NCI-H1105 treated with DMSO at 0.1 percent for 48 hours (cell line): ENCODE data around the gene METTL5.
"Not testable (repeated sequence)": the region's sequence is repeated elsewhere in the genome, so short reads cannot be mapped to it uniquely, and the experiment has no call there.

Experiments used
- DNase-seq: peaks from one replicate; lab custom pipeline; 2025; lab: John Stamatoyannopoulos, UW

The METTL5 gene

DNA sequence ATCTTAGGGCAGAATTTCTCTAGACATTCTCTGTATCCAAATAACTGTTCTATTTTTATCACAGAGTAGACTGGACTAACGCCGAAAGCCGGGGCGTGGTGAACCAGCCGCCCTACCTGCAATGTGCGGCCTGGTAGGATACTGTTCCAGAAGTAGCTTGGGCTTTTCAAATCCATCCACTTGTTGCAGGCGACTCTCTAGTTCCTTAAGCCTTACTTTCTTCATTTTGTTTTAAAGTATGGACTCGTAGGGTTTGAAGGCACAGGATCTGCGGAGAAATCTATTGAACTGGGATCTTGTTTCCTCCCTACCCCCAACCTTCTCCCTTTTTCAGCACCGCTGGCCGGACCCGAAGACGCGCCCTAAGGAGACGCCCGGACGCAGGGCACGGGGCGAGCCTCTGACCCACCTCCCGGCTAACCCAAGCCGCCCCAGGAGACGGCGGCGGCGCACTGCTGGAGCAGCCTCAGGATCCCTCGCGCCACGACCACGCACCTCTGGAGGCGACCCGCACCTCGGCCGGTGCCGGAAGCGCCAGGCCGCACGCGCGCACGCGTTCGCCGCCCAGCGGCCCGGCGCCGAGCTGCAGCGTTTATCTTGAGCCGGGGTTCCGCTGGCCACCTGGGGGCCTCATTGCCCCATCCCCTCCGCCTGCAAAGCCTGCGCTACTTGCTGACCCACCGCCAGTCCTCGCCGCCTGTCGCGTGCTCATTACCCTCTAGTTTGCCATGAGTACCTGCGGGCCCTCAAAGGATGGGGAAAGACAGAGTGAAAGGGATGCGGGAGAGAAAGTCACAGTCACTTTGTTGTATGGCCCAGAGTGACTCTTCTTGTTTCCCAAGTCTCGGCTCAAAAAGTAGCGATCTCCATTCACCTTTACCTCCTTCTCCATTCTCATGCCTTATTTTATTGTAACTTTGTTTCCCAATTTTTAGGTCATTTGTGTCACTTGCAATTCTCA, at the start of gene METTL5:
Gene METTL5 (minus strand): TSS at position 533 of the 961 bp plus-strand sequence. CDS start 308 bp downstream, at position 225.
- DNase-seq: peak; percentile 73

DNA sequence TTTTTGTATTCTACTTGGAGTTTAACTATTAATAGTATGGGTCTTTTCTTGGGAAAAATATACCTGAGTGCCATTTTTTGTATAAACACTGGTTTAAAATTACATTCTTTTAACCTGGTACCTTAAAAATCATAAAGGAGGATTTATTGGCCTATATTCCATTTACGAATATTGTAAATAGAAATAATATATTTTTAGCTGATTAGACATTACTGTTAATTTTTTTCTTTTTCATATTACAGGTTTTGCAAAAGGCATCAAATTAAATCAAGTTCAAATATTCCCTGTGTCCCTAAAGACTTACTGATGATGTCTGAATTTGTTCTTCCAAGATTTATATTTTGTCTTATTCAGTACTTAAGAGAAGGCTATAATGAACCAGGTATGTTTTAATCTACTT, 47.3 kb upstream of the METTL5 start:
- DNase-seq: no peak

GRCh38 chr2:169871369-169871768, 46.7 kb upstream of the METTL5 start:
- not testable (repeated sequence) for DNase-seq

DNA sequence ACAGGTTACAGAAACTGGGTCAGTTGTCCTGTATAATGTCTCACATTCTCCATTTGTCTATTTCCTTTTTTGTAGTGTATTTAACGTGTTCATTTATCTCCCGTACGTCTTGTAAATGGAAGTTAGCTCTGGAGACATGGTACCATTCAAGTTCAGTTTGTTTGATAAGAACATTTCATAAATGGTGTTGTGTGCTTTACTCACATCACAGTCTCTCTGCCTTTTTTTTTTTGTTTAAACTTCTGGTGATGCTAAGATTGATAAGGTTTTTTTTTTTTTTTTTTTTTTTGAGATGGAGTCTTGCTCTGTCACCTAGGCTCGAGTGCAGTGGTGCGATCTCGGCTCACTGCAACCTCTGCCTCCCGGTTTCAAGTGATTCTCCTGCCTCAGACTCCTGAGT, 44.2 kb upstream of the METTL5 start:
- DNase-seq: no peak

DNA sequence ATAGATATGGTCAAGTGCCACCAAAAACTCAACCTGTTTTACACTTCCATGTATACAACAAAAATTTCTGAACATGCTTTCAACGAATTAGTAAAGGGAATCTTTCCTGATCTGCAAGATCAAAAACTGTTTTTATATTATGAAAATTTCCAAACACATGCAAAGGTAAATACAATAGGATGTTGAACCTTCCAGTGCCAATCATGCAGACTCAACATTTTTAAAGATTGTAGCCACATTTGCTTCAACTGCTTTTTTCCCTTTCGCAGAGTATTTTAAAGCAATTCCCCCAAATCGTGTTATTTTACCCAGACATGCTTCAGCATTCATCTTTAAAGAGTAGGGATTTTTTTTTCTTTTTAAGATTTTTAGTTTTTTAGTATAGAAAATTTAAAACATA, 42.9 kb upstream of the METTL5 start:
- no peak for DNase-seq

DNA sequence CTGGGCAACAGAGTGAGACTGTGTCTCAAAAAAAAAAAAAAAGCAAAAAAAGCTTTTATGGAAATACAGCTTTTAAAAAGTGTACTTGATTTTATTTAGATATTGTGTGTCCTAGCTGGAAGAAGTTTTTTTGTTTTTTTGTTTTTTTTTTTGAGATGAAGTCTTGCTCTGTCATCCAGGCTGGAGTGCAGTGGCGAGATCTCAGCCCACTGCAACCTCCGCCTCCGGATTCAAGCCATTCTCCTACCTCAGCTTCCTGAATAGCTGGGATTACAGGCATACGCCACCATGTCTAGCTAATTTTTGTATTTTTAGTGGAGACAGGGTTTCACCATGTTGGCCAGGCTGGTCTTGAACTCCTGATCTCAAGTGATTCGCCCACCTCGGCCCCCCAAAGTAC, 41.5 kb upstream of the METTL5 start:
- not testable (repeated sequence) for DNase-seq

GRCh38 chr2:169865492-169865891, 40.8 kb upstream of the METTL5 start:
- no peak for DNase-seq

DNA sequence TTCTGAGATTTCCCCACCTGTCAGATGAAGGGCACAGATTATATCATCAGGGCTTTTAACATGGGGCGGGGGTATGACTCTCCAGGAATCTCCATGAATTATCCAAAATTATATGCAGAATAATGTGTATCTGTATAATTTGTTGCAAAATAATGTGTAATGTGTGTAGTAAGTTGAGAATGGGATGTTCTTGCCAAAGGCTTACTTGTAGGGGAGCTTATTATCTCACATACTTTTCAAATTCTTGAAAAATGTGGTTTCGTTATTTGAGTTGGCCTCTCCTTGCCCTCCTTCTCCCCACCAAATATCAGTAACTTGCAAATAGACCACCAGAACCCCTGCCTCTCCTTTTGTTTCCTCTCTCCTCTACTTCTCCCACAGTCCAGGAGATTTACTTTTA, 38.1 kb upstream of the METTL5 start:
- no peak for DNase-seq

DNA sequence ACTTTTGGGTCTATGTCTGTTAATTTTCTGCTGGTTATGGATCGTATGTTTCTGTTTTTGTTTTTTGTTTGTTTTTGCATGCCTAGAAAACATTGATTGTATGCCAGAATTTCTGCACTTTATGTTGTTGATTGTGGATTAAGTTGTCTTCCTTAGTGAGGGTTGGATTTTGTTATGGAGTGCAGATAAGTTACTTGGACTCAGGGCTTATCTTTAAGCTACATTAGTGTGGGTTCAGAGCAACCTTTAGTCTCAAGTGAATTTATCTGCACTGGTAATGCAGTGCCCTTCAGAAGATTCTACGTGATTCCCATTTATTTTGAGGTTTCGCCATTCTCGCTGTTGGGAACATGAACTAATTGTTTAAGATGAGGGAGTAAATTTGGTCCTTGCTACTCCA, 35.4 kb upstream of the METTL5 start:
- no peak for DNase-seq

GRCh38 chr2:169859423-169859822, 34.7 kb upstream of the METTL5 start:
- no peak for DNase-seq

GRCh38 chr2:169855281-169856258, 30.9 kb upstream of the METTL5 start:
- not testable (repeated sequence) for DNase-seq

GRCh38 chr2:169853041-169853668, 28.4 kb upstream of the METTL5 start:
- DNase-seq: no peak

DNA sequence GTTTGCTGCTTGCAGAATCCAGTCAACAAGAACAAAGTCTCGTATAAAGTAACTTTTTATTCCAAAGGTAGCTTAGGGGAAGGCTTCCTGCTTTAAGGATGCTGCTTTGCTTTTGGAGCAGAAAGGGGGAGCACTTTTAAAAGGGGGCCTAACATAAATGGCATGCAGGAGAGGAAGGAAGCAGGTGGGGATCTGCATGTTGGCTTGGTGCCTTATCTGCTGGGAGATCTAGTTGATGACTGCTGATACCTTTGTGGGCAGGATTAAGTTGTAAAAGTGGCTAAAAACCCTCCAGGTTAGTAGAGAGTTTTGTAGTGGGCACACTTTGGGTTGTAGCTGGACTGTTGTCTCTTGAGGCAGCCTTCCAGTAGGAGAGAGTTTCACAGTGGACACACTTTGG, 25.0 kb upstream of the METTL5 start:
- DNase-seq: no peak

GRCh38 chr2:169848959-169849693, 24.4 kb upstream of the METTL5 start:
- not testable (repeated sequence) for DNase-seq

- no peak for DNase-seq
Measured at GRCh38 chr2:169845016-169845415, 20.3 kb upstream of the METTL5 start.

GRCh38 chr2:169841625-169842024, 16.9 kb upstream of the METTL5 start:
- not testable (repeated sequence) for DNase-seq

- no peak for DNase-seq
Measured at GRCh38 chr2:169840747-169841142, 16.0 kb upstream of the METTL5 start.

DNA sequence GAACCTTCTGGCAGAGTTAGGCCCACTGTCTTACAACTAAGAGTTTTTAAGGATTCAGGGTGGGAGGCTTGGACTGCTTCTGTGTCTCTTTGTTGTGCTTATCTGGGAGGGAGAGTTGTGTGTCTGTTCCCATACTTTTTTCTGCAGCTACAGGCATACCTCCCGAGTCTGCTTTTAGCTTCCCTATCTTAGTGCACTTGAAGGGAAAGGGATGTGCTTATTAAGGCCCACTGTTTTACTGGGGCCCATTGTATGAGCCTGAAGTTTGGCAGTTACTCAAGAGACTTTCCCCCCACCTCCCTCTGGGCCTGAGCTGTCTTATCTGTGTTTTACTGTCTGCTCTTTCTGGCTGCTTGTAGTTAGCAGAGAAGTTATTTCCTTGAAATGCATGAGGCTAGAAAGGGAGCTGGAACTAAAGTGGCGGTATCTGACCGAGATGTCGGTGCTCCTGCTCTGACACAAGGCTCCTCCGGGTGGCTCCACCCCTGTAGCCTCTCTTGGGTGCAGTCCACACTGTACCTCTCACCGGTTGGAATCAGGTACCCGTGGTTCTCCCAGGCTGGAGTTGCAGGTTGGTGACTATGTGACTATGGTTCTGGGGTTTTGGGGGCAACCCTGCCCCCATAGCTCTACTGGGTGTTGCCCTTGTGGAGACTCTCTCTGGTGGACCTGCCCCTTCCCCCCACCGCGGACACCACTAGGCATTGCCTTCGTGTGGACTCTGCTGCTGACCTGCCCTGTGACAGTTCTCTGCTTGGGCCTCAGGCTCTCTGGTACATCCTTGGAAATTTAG, 15.4 kb upstream of the METTL5 start:
- DNase-seq: no peak

- no peak for DNase-seq
Measured at GRCh38 chr2:169838743-169839489, 14.2 kb upstream of the METTL5 start.

GRCh38 chr2:169834401-169834800, 9.7 kb upstream of the METTL5 start:
- no peak for DNase-seq
